Natural killer cell treated with Interleukin-12 subunit alpha and Interleukin-12 subunit beta and Interleukin-15 and Interleukin-18, amount 100 ng/mL, for 72 hours (primary cell): ENCODE data around the gene PROK2. TPM values are rescaled to one million over a fixed set of nuclear protein-coding genes. Genes with fewer than 3 reads are reported as not detected.

Source experiments
- ATAC-seq, 2 donors: fragments of 150-1000 bp; cut with Tn5 transposase in 1 of 2; sonication (Bioruptor Pico), chemical (Tn5 transposase) in 1 of 2; 2 replicates each; pipeline ENCODE4 v1.10.0; 2021
- DNase-seq: peaks from one replicate; pipeline ENCODE4 v3.0.0; 2022; ENCODE audit warnings: low spot score
- H3K27ac Mint-ChIP-seq, 2 donors: 1 replicate in 1 of 2; 2 replicates in 1 of 2; pipeline ENCODE4 v1.8.0; 2022; ENCODE audit warnings: mixed read lengths in 2 of 2, mild to moderate bottlenecking in 1 of 2, moderate library complexity in 1 of 2
- H3K27me3 Mint-ChIP-seq, 2 donors: 1 replicate in 1 of 2; 2 replicates in 1 of 2; pipeline ENCODE4 v1.8.0; 2022; ENCODE audit warnings: mixed read lengths in 2 of 2
- H3K36me3 Mint-ChIP-seq: one replicate; pipeline ENCODE4 v1.8.0; 2022; ENCODE audit warnings: mixed read lengths
- H3K4me1 Mint-ChIP-seq, 2 donors: 1 replicate in 1 of 2; 2 replicates in 1 of 2; pipeline ENCODE4 v1.8.0; 2022; ENCODE audit warnings: low read depth in 2 of 2, mixed read lengths in 2 of 2, mild to moderate bottlenecking in 1 of 2
- H3K4me3 Mint-ChIP-seq: one replicate; pipeline ENCODE4 v1.8.0; 2022; ENCODE audit warnings: mixed read lengths
- H3K9me3 Mint-ChIP-seq: 2 replicates; pipeline ENCODE4 v1.8.0; 2022; ENCODE audit warnings: mixed read lengths
- total RNA-seq, 2 donors: library from RNA; stranded (reverse); gene quantifications; one replicate each; pipeline ENCODE4 v1.2.3, GENCODE V29; 2022

Gene PROK2
- total RNA-seq, 2 donors from 2014 or later = 7.2 TPM; not detected in 1

- H3K4me3 Mint-ChIP-seq = peak overlapping the region; percentile 79
- no peak overlapping the region for H3K27ac Mint-ChIP-seq
- H3K27me3 Mint-ChIP-seq = peaks cover 41 to 48% of the 10 kb centered on the region in 2 donors
- no peaks in the 10 kb centered on the region for H3K9me3 Mint-ChIP-seq
- no peaks in the 10 kb centered on the region for H3K36me3 Mint-ChIP-seq
- peaks cover 4 to 12% of the 10 kb centered on the region in 2 donors for H3K4me1 Mint-ChIP-seq
- DNase-seq (no peak), ATAC-seq (peak in 1 of 2 donors; percentile 19)
These were observed 31.9 kb downstream of the PROK2 start for GRCh38 chr3:71752831-71753700.

- Mint-ChIP-seq H3K27me3 (peaks cover 37 to 43% of the 10 kb centered on the region in 2 donors), H3K36me3 (no peaks in the 10 kb centered on the region), H3K4me1 (peaks cover 4 to 12% of the 10 kb centered on the region in 2 donors), H3K27ac (no peak overlapping the region), H3K4me3 (no peak overlapping the region), H3K9me3 (no peaks in the 10 kb centered on the region)
- DNase-seq = no peak
- no peak for ATAC-seq
These were observed 33.3 kb downstream of the PROK2 start for GRCh38 chr3:71751602-71752001.

GRCh38 chr3:71744738-71745137 is 40.2 kb downstream of the PROK2 start:
- ATAC-seq = no peak
- Mint-ChIP-seq H3K9me3 (peaks cover 15% of the 10 kb centered on the region), H3K27ac (no peak overlapping the region), H3K4me1 (no peaks in the 10 kb centered on the region), H3K36me3 (peaks cover 21% of the 10 kb centered on the region), H3K4me3 (no peak overlapping the region), H3K27me3 (peaks cover 1 to 19% of the 10 kb centered on the region in 2 donors)
- no peak for DNase-seq

GRCh38 chr3:71742621-71743020 is 42.3 kb downstream of the PROK2 start:
- no peak overlapping the region for H3K27ac Mint-ChIP-seq
- no peaks in the 10 kb centered on the region for H3K4me1 Mint-ChIP-seq
- DNase-seq (no peak), ATAC-seq (no peak)
- no peak overlapping the region for H3K4me3 Mint-ChIP-seq
- H3K27me3 Mint-ChIP-seq = peaks cover 7 to 21% of the 10 kb centered on the region in 2 donors
- peaks cover 21% of the 10 kb centered on the region for H3K36me3 Mint-ChIP-seq
- peaks cover 15% of the 10 kb centered on the region for H3K9me3 Mint-ChIP-seq

GRCh38 chr3:71734881-71735280 is 50.1 kb downstream of the PROK2 start:
- no peak for DNase-seq
- H3K27me3 Mint-ChIP-seq = peaks cover 21% of the 10 kb centered on the region in 2 donors
- peaks cover 3% of the 10 kb centered on the region in 2 donors for H3K4me1 Mint-ChIP-seq
- H3K9me3 Mint-ChIP-seq = no peaks in the 10 kb centered on the region
- H3K27ac Mint-ChIP-seq = no peak overlapping the region
- no peak overlapping the region for H3K4me3 Mint-ChIP-seq
- H3K36me3 Mint-ChIP-seq = peaks cover 6% of the 10 kb centered on the region
- no peak for ATAC-seq

GRCh38 chr3:71733319-71733718 is 51.6 kb downstream of the PROK2 start:
- peaks cover 11 to 21% of the 10 kb centered on the region in 2 donors for H3K27me3 Mint-ChIP-seq
- H3K27ac Mint-ChIP-seq = no peak overlapping the region
- DNase-seq (no peak), ATAC-seq (no peak)
- H3K4me1 Mint-ChIP-seq = peaks cover 10 to 16% of the 10 kb centered on the region in 2 donors
- no peak overlapping the region for H3K4me3 Mint-ChIP-seq
- peaks cover 6% of the 10 kb centered on the region for H3K36me3 Mint-ChIP-seq
- H3K9me3 Mint-ChIP-seq = no peaks in the 10 kb centered on the region

- peaks cover 10 to 18% of the 10 kb centered on the region in 2 donors for H3K4me1 Mint-ChIP-seq
- H3K27me3 Mint-ChIP-seq = peaks cover 10 to 14% of the 10 kb centered on the region in 2 donors
- H3K9me3 Mint-ChIP-seq = no peaks in the 10 kb centered on the region
- ATAC-seq (no peak), DNase-seq (no peak)
- no peak overlapping the region for H3K27ac Mint-ChIP-seq
- no peak overlapping the region for H3K4me3 Mint-ChIP-seq
- peaks cover 6% of the 10 kb centered on the region for H3K36me3 Mint-ChIP-seq
These were observed 52.3 kb downstream of the PROK2 start for GRCh38 chr3:71732637-71733036.

GRCh38 chr3:71728632-71729342 is 56.2 kb downstream of the PROK2 start:
- Mint-ChIP-seq H3K36me3 (peaks cover 5% of the 10 kb centered on the region), H3K27me3 (no peaks in the 10 kb centered on the region), H3K9me3 (no peaks in the 10 kb centered on the region), H3K27ac (peak overlapping the region in 1 of 2 donors; percentile 32), H3K4me1 (peaks cover 25 to 40% of the 10 kb centered on the region in 2 donors), H3K4me3 (no peak overlapping the region)
- ATAC-seq (no peak), DNase-seq (no peak)

GRCh38 chr3:71726146-71726545 is 58.8 kb downstream of the PROK2 start:
- no peaks in the 10 kb centered on the region for H3K27me3 Mint-ChIP-seq
- DNase-seq (no peak), ATAC-seq (peak in 1 of 2 donors; percentile 14)
- peak overlapping the region; percentile 87 for H3K27ac Mint-ChIP-seq
- no peaks in the 10 kb centered on the region for H3K9me3 Mint-ChIP-seq
- H3K36me3 Mint-ChIP-seq = peaks cover 5% of the 10 kb centered on the region
- H3K4me3 Mint-ChIP-seq = peak overlapping the region; percentile 84
- peaks cover 46 to 64% of the 10 kb centered on the region in 2 donors for H3K4me1 Mint-ChIP-seq

GRCh38 chr3:71725271-71725991 is 59.5 kb downstream of the PROK2 start, which contains the start of gene EIF4E3:
EIF4E3 (minus strand) TSS chr3:71725402; CDS start chr3:71725367, 35 bp downstream.
- peaks cover 5% of the 10 kb centered on the region for H3K36me3 Mint-ChIP-seq
- no peaks in the 10 kb centered on the region for H3K9me3 Mint-ChIP-seq
- peak; percentile 77 to 85 for ATAC-seq
- H3K27me3 Mint-ChIP-seq = no peaks in the 10 kb centered on the region
- H3K27ac Mint-ChIP-seq = peak within 1 kb of the TSS; percentile 88 to 95
- peaks cover 53 to 71% of the 10 kb centered on the region in 2 donors for H3K4me1 Mint-ChIP-seq
- peak; percentile 68 for DNase-seq
- peak within 1 kb of the TSS; percentile 99 for H3K4me3 Mint-ChIP-seq

- Mint-ChIP-seq H3K27ac (peak overlapping the region; percentile 88 to 95), H3K36me3 (peaks cover 5% of the 10 kb centered on the region)
These were observed 60.2 kb downstream of the PROK2 start for GRCh38 chr3:71724584-71725270.

GRCh38 chr3:71724171-71724453 is 60.8 kb downstream of the PROK2 start:
- Mint-ChIP-seq H3K27me3 (no peaks in the 10 kb centered on the region), H3K27ac (peak overlapping the region; percentile 88 to 95), H3K4me3 (peak overlapping the region; percentile 99), H3K9me3 (no peaks in the 10 kb centered on the region), H3K4me1 (peaks cover 52 to 70% of the 10 kb centered on the region in 2 donors), H3K36me3 (peaks cover 9% of the 10 kb centered on the region)
- no peak for ATAC-seq
- no peak for DNase-seq

More at GRCh38 chr3:71724584-71725270, 60.2 kb downstream of the PROK2 start:
- Mint-ChIP-seq H3K4me1 (peaks cover 50 to 69% of the 10 kb centered on the region in 2 donors), H3K9me3 (no peaks in the 10 kb centered on the region), H3K4me3 (peak overlapping the region; percentile 99), H3K27me3 (no peaks in the 10 kb centered on the region)
- ATAC-seq = peak; percentile 60 to 62
- peak; percentile 68 for DNase-seq
